GM19395 (cell line): Measurements from ENCODE around the gene AKR1D1.
"Not testable (repeated sequence)": the region's sequence is repeated elsewhere in the genome, so short reads cannot be mapped to it uniquely, and the experiment has no call there.

Experiments
- ATAC-seq: cut with Tn5 transposase; IDR thresholded peaks from one replicate; pipeline ENCODE4 v1.9.1; 2021; ENCODE audit warnings: mild to moderate bottlenecking, moderate library complexity; ENCODE audit not compliant: unreplicated experiment

Gene AKR1D1

GRCh38 chr7:138116892-138117291 lies 40.6 kb downstream of the AKR1D1 start:
- no peak for ATAC-seq

- ATAC-seq = no peak
These were observed 44.0 kb downstream of the AKR1D1 start for GRCh38 chr7:138120140-138120827.

GRCh38 chr7:138122162-138122561 lies 45.9 kb downstream of the AKR1D1 start:
- no peak for ATAC-seq

- ATAC-seq = peak; percentile 11
These were observed 48.9 kb downstream of the AKR1D1 start for GRCh38 chr7:138125119-138125518.

- peak; percentile 86 for ATAC-seq
These were observed 49.4 kb downstream of the AKR1D1 start for GRCh38 chr7:138125598-138126111.

- ATAC-seq = no peak
These were observed 50.7 kb downstream of the AKR1D1 start for GRCh38 chr7:138126928-138127327.

- ATAC-seq = no peak
These were observed 51.7 kb downstream of the AKR1D1 start for GRCh38 chr7:138127996-138128395.

GRCh38 chr7:138129551-138130165 lies 53.4 kb downstream of the AKR1D1 start:
- ATAC-seq = no peak

- ATAC-seq = peak; percentile 88
These were observed 61.3 kb downstream of the AKR1D1 start for GRCh38 chr7:138137423-138138171.

- peak; percentile 23 for ATAC-seq
These were observed 62.0 kb downstream of the AKR1D1 start for GRCh38 chr7:138138244-138138643.

- ATAC-seq = no peak
These were observed 66.4 kb downstream of the AKR1D1 start for GRCh38 chr7:138142583-138143201.

GRCh38 chr7:138144958-138145357 lies 68.7 kb downstream of the AKR1D1 start:
- no peak for ATAC-seq

GRCh38 chr7:138146221-138146620 lies 70.0 kb downstream of the AKR1D1 start:
- ATAC-seq = not testable (repeated sequence)

- ATAC-seq = peak; percentile 66
These were observed 70.8 kb downstream of the AKR1D1 start for GRCh38 chr7:138146757-138147734.

- ATAC-seq = no peak
These were observed 75.7 kb downstream of the AKR1D1 start for GRCh38 chr7:138151731-138152577.

- no peak for ATAC-seq
These were observed 78.4 kb downstream of the AKR1D1 start for GRCh38 chr7:138154661-138155060.

- no peak for ATAC-seq
These were observed 81.4 kb downstream of the AKR1D1 start for GRCh38 chr7:138157702-138158101.

GRCh38 chr7:138158739-138159528 lies 82.7 kb downstream of the AKR1D1 start:
- no peak for ATAC-seq
